HTR-8/SVneo (cell line): ENCODE results near the gene ZNF296.

Experiments
- DNase-seq: peaks from one replicate; pipeline ENCODE4 v3.0.0; 2011; ENCODE audit warnings: low spot score, mixed read lengths; ENCODE audit not compliant: insufficient read length
- FAIRE-seq: peaks from 2 replicates; lab custom pipeline; 2011; peaks lifted over from hg19 to GRCh38; lab: Jason Lieb, UNC

The ZNF296 gene

GRCh38 chr19:45090034-45090433 is 13.8 kb upstream of the ZNF296 start:
- no peak for DNase-seq
- FAIRE-seq: no peak

DNA sequence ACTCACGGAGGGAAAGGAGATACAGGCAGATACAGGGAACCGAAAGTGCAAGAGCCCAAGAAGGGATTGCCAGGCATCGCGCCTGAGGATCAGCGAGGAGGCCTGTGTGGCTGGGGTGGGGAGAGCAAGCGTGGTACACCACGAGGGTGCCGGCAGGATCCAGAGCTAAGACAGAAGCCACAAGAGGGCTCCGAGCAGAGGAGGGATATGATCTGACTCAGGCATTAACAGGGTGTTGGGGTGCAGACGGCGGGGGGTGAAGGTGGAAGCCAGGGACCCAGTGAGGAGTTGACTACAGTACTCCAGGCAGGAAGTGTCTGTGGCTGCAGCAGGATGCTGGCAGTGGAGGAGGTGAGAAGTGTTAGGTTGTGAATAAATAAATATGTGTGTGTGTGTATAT is 11.3 kb upstream of the ZNF296 start:
- FAIRE-seq: no peak
- no peak for DNase-seq

GRCh38 chr19:45086480-45086879 is 10.2 kb upstream of the ZNF296 start:
- no peak for DNase-seq
- no peak for FAIRE-seq

GRCh38 chr19:45082170-45082569 is 5.9 kb upstream of the ZNF296 start:
- no peak for FAIRE-seq

GRCh38 chr19:45079911-45080370 is 3.7 kb upstream of the ZNF296 start:
- DNase-seq (no peak), FAIRE-seq (no peak)

More at GRCh38 chr19:45082170-45082569, 5.9 kb upstream of the ZNF296 start:
- no peak for DNase-seq

GRCh38 chr19:45079063-45079910 is 3.0 kb upstream of the ZNF296 start, which contains the start of gene GEMIN7:
Gene GEMIN7 (plus strand): TSS chr19:45079260. CDS start chr19:45090115, 10,855 bp downstream.
- DNase-seq (peak; percentile 72), FAIRE-seq (no peak)

DNA sequence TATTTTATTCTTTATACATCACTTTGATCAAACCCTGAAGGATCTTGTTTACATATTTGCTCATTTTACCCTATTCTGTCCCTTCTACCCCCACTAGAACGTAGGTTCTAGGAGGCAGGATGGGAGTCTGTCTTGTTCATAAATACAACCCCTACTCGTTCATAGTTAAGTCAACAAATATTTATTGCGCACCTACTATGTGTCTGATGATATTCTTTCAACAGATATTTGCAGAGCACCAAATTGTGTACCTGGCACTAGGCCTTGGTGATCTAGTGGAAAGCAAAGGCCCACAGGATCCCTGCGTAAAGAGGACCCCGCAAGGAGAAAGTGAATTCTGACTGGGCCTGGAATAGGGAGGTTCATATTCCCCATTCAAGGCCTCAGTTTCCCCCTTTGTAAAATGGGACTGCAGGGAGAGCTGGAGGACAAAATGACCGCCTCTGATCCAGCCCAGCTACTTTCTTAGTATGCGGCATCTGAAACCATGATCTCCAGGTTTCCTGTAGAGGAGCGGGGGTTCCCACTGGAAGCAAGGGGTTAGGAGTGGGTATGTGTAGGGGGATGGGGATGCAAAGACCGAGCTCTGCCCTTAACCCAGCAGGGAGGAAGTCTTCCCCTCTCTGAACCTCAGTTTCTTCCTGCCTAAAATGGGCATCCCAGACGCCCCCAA is 2.2 kb upstream of the ZNF296 start:
- FAIRE-seq: no peak

GRCh38 chr19:45076851-45077730 is 813 bp upstream of the ZNF296 start:
- FAIRE-seq: no peak

More for the DNA sequence above, 2.2 kb upstream of the ZNF296 start:
- DNase-seq: no peak

GRCh38 chr19:45075301-45076028 is 813 bp downstream of the ZNF296 start:
- FAIRE-seq (peak; percentile 40), DNase-seq (peak; percentile 75)

More at GRCh38 chr19:45076851-45077730, 813 bp upstream of the ZNF296 start:
- no peak for DNase-seq

DNA sequence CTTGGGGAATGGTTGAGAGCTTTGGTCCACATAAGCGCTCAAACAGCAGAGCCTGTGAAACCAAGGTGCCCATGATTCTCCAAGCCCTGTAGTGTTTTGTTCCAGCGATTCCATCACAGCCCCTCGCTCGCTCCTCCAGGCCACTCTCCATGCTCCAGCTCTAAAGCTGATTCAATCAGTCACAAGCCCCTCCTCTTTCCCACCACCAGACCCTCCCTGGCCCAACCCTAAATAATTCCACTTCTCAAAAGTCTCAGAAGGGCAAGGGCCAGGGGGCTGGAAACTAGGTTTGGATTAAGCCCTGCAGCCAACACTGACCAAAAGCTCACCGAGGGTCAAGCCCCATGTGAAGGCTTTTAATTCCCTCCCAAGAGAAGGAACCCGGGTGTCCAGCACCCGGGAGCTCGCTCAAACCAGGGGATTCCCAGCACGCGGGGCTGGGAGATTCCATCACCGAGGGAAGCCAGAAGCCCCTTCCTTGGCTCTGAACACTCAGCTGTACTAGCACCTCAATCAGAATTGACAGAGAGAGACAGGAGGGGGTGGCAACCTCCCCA is 1.5 kb downstream of the ZNF296 start:
- no peak for FAIRE-seq
- DNase-seq: no peak

DNA sequence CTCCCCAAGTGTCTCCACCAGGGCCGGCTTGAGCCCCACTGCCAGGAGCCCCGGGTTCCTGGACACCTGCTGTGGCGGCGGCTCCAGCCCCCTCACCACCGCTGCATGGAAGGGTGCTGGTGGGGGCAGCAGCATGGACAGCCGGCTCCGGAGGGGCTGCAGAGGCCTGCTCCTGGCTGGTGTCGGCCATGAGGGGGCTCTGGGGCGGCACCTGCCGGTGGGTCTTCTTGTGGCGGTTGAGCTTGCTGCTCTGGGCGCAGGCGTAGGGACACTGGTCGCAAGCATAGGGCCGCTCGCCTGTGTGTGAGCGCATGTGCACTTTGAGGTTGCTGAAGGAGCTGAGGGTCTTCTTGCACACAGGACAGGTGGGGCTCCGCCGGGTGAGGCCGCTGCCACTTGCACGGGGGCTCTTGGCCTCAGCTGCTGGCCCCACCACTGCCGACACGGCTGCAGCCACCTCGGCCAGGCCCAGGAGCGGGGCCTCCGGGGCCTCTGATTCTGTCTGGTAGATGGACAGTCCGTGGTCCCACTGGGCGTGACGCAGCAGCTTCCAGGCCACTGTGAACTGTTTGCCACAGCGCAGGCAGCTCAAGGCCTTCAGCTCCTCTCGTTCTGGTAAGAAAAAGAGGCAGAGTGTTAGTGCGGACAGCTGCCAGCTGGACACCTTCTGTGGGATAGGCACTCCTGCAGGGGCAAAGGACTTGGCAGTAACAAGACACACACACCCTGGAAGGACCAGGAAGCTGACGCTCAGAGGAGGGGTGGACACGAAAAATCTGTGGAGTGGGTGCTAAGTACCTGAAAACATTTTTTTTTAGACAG is 4.1 kb downstream of the ZNF296 start:
- no peak for FAIRE-seq
- no peak for DNase-seq

DNA sequence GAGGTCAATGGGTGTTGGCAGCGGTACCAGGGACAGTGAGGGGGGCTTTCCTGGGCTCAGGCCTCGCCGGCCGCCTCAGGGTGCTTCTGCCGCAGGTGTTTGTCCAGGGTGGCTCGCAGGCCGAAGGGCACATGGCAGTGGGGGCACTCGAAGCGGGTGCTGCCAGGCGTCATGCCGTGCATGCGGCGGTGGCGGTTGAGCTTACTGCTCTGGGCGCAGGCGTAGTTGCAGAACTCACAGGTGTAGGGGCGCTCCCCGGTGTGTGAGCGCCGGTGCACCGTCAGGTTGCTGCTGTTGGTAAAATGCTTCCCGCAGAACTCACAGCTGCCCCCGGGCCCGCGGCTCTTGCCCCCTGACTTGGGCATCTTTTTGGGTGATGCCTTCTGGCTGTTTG is 4.7 kb downstream of the ZNF296 start:
- DNase-seq (no peak), FAIRE-seq (no peak)

DNA sequence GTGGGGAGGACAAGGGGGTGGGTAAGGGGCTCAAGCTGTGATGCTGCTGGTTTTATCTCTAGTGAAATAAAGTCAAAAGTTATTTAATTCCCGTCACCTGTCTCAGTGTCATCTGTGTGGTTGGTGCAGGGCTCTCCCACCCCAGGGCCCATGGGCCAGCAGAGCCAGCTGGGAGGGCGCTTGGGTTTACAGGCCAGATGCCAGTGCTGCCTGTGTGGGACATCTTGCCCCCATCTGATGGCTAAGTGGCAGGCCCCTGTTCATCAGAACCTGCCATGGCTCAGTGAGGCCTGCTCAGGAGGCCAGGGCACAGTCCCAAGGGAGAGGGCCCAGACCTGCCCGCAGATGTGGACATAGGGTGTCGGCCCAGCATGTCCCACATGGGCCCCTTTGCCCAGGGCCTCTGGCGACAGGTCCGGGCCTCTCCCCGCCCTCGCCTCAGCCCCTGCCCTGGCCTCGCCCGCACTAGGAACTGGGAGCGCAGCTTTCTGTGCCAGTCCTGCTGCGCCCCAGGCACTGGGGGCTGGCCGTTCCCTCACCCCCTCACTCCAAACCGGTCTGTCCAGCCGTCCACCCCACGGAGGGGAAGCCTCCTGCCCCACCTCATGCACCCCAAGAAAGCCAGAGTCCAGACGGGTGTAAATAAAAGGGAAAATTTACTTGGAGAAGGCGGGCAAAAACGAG is 5.3 kb downstream of the ZNF296 start:
- FAIRE-seq: no peak
- DNase-seq: no peak

DNA sequence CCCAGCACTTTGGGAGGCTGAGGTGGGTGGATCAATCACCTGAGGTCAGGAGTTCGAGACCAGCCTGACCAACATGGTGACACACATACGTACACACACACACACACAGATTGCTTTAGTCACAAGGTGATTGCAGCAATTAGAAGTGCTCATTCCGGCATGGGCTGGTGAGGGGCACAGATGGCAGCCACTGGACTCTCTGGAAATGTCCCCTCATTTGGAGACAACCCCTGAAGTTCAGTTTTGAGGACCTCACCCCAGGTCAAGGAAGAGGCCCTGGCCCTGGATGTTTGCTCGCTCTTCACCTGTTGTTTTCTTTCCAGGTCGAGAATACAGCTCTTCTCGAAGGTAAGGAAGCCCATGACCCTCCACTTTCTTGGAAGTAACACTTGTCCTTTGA is 6.1 kb downstream of the ZNF296 start:
- FAIRE-seq (no peak), DNase-seq (no peak)

- FAIRE-seq (no peak), DNase-seq (no peak)
Measured at GRCh38 chr19:45069056-45069455, 7.2 kb downstream of the ZNF296 start.

DNA sequence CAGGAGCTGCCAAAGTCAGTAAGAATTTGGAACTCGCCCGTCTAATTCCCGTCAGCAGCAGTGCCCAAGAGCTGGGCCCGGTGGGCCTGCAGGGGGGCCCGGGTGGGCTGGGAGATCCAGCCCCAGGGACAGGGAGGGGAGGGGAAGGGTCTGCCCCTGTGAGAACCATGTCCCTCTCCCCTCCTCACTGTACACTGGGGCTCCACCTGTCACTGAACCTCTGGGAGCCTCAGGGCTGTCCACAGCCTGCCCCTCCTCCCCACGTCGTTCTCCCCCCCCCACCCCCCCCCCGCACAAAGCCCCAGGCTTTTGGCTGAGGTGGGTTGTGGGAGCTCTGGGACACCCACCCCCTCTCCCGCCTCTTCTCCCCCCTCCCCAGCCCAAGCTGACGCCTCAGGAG is 8.2 kb downstream of the ZNF296 start:
- DNase-seq: no peak
- no peak for FAIRE-seq

DNA sequence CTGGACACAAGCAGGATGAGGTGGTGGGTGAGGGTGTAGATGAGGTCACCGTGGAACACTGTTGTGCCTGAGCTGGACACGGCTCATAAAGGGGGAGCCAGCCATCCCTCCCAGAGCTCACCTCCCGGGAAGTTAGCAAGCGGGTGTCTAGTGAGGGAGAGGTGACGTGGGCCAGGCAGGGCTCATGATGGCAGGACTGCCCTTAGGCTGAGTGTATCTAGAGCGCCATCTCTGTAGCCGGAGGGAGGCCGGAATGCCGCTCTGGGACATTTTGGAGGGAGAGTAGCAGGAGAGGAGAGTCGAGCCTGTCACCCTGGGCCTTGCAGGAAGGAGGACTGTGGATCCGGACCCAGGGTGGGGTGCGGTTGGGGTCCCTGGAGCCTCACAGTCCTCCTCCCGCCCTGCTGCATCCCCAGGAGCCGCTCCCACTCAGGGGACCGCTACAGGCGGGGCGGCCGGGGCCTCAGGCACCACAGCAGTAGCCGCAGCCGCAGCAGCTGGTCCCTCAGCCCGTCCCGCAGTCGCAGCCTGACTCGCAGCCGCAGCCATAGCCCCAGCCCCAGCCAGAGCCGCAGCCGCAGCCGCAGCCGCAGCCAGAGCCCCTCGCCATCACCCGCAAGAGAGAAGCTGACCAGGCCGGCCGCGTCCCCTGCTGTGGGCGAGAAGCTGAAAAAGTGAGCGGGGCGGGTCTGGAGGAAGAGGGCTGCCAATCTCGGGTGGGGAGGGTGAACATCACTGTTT is 9.2 kb downstream of the ZNF296 start:
- no peak for DNase-seq
- FAIRE-seq: no peak
